ENCODE data around the gene CNTN1.

CNTN1 gene

DNA sequence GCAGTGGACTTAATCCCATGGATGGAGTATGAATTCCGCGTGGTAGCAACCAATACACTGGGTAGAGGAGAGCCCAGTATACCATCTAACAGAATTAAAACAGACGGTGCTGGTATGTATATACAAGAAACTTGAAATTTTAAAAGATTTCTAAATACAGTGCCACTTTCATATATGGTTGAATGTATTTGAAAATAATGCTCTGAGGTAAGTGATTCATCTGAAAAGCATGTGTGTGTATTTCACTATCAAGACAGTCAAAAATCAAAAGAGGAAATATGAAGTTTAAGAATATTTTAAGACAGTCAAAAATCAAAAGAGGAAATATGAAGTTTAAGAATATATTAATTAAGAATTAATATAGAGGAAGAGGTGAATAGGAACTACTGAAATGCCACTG lies 300.9 kb downstream of the CNTN1 start:
- ATAC-seq (ENCODE audit: insufficient read depth, low read depth): no peak
- Histone ChIP-seq H3K36me3 (ENCODE audit: insufficient read depth, low read length) (no peaks in the 10 kb centered on the region), H3K27ac (ENCODE audit: low read length) (no peak overlapping the region), H2AFZ (ENCODE audit: low read depth, low read length) (no peak overlapping the region), H3K4me3 (ENCODE audit: low read depth in 1 of 2, low read length in 2 of 2) (no peak overlapping the region), H3K4me1 (ENCODE audit: insufficient read depth, low read length) (no peaks in the 10 kb centered on the region), H3K27me3 (ENCODE audit: insufficient read depth, low read length, poor library complexity) (no peaks in the 10 kb centered on the region), H3K4me2 (ENCODE audit: insufficient read depth, low read length) (no peak overlapping the region), H4K20me1 (ENCODE audit: insufficient read depth, low read length) (no peaks in the 10 kb centered on the region), H3K79me2 (ENCODE audit: insufficient read depth, low read length) (no peaks in the 10 kb centered on the region), H3K9ac (ENCODE audit: low read depth, low read length) (no peak overlapping the region), H3K9me3 (ENCODE audit: insufficient read depth, low read length, severe bottlenecking) (no peaks in the 10 kb centered on the region)
- no peak for DNase-seq
- no peak for TF ChIP-seq EZH2 (IDR thresholded peaks at IDR 0.05; ENCODE audit: borderline replicate concordance, low read depth, low read length, severe bottlenecking)
- TF ChIP-seq, protein P1, sequence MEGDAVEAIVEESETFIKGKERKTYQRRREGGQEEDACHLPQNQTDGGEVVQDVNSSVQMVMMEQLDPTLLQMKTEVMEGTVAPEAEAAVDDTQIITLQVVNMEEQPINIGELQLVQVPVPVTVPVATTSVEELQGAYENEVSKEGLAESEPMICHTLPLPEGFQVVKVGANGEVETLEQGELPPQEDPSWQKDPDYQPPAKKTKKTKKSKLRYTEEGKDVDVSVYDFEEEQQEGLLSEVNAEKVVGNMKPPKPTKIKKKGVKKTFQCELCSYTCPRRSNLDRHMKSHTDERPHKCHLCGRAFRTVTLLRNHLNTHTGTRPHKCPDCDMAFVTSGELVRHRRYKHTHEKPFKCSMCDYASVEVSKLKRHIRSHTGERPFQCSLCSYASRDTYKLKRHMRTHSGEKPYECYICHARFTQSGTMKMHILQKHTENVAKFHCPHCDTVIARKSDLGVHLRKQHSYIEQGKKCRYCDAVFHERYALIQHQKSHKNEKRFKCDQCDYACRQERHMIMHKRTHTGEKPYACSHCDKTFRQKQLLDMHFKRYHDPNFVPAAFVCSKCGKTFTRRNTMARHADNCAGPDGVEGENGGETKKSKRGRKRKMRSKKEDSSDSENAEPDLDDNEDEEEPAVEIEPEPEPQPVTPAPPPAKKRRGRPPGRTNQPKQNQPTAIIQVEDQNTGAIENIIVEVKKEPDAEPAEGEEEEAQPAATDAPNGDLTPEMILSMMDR (IDR thresholded peaks at IDR 0.05; ENCODE audit: borderline replicate concordance, extremely low read depth, low read length, poor library complexity, severe bottlenecking): no peak

DNA sequence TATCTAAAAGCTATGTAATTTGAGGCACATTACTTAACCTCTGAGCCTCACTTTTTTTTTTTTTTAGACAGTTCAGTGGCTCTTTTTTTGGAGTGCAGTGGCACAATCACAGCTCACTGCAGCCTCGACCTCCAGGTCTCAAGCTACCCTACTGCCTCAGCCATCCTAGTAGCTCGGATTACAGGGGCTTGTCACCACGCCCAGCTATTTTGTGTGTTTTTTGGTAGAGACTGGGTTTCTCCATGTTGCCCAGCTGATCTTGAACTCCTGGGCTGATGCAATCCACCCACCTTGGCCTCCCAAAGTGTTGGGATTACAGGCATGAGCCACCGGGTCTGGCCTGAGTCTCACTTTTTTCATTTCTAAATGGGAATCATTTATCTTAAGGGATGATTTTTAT lies 303.9 kb downstream of the CNTN1 start:
- ATAC-seq (ENCODE audit: insufficient read depth, low read depth): no peak
- TF ChIP-seq, protein P1 (IDR thresholded peaks at IDR 0.05; ENCODE audit: borderline replicate concordance, extremely low read depth, low read length, poor library complexity, severe bottlenecking): no peak
- TF ChIP-seq EZH2 (IDR thresholded peaks at IDR 0.05; ENCODE audit: borderline replicate concordance, low read depth, low read length, severe bottlenecking): no peak
- no peaks in the 10 kb centered on the region for H3K4me1 ChIP-seq (ENCODE audit: insufficient read depth, low read length)
- no peak overlapping the region for H2AFZ ChIP-seq (ENCODE audit: low read depth, low read length)
- no peaks in the 10 kb centered on the region for H4K20me1 ChIP-seq (ENCODE audit: insufficient read depth, low read length)
- no peak overlapping the region for H3K4me3 ChIP-seq (ENCODE audit: low read depth in 1 of 2, low read length in 2 of 2)
- no peak overlapping the region for H3K27ac ChIP-seq (ENCODE audit: low read length)
- no peaks in the 10 kb centered on the region for H3K9me3 ChIP-seq (ENCODE audit: insufficient read depth, low read length, severe bottlenecking)
- no peak overlapping the region for H3K9ac ChIP-seq (ENCODE audit: low read depth, low read length)
- no peaks in the 10 kb centered on the region for H3K36me3 ChIP-seq (ENCODE audit: insufficient read depth, low read length)
- H3K79me2 ChIP-seq (ENCODE audit: insufficient read depth, low read length): no peaks in the 10 kb centered on the region
- no peak for DNase-seq
- H3K4me2 ChIP-seq (ENCODE audit: insufficient read depth, low read length): no peak overlapping the region
- H3K27me3 ChIP-seq (ENCODE audit: insufficient read depth, low read length, poor library complexity): no peaks in the 10 kb centered on the region

DNA sequence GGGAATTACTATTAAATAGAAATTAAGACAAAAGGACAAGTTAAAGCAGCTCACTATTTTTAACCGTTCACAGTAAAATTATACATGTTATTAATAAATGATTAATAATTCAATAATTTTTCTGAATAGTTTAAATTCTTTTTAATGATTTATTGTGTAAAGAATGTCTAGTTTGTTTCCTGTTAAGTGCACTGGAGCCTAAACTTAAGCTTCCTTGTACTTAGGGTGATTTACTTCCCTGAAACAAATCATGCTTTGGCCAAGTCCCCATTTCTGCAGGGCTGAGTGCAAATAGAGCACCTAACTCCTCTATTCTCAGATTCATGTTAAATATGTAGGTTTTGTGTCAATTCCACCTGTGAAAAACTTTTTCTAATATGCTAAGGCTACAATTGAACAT lies 307.0 kb downstream of the CNTN1 start:
- H3K27ac ChIP-seq (ENCODE audit: low read length): no peak overlapping the region
- H2AFZ ChIP-seq (ENCODE audit: low read depth, low read length): no peak overlapping the region
- no peaks in the 10 kb centered on the region for H4K20me1 ChIP-seq (ENCODE audit: insufficient read depth, low read length)
- no peaks in the 10 kb centered on the region for H3K36me3 ChIP-seq (ENCODE audit: insufficient read depth, low read length)
- no peaks in the 10 kb centered on the region for H3K4me1 ChIP-seq (ENCODE audit: insufficient read depth, low read length)
- no peaks in the 10 kb centered on the region for H3K79me2 ChIP-seq (ENCODE audit: insufficient read depth, low read length)
- TF ChIP-seq, protein P1 (IDR thresholded peaks at IDR 0.05; ENCODE audit: borderline replicate concordance, extremely low read depth, low read length, poor library complexity, severe bottlenecking): no peak
- TF ChIP-seq EZH2 (IDR thresholded peaks at IDR 0.05; ENCODE audit: borderline replicate concordance, low read depth, low read length, severe bottlenecking): no peak
- no peak overlapping the region for H3K9ac ChIP-seq (ENCODE audit: low read depth, low read length)
- DNase-seq (no peak), ATAC-seq (ENCODE audit: insufficient read depth, low read depth) (no peak)
- H3K4me3 ChIP-seq (ENCODE audit: low read depth in 1 of 2, low read length in 2 of 2): no peak overlapping the region
- no peak overlapping the region for H3K4me2 ChIP-seq (ENCODE audit: insufficient read depth, low read length)
- H3K27me3 ChIP-seq (ENCODE audit: insufficient read depth, low read length, poor library complexity): no peaks in the 10 kb centered on the region
- H3K9me3 ChIP-seq (ENCODE audit: insufficient read depth, low read length, severe bottlenecking): peaks cover 1% of the 10 kb centered on the region

DNA sequence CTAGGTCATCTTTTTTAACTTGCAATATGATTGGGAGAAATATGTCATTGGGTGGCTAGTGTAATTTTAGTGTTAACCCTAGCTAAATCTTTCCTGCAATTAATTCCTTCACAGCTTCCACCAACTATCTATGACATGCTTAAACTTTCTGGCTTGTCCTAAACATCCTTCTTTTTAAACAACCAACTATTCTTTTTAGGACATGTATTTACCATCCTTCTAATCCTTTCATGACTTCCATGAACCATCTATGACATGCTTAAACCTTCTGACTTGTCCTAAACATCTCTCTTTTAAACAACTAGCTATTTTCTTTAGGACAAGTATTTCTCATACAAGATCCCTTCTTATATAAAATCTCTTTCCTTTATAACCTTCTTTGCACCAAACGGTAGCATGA lies 316.2 kb downstream of the CNTN1 start:
- ATAC-seq (ENCODE audit: insufficient read depth, low read depth) (no peak), DNase-seq (no peak)
- H3K27ac ChIP-seq (ENCODE audit: low read length): no peak overlapping the region

More for the DNA sequence above, 316.2 kb downstream of the CNTN1 start:
- peaks cover 45% of the 10 kb centered on the region for H3K9me3 ChIP-seq (ENCODE audit: insufficient read depth, low read length, severe bottlenecking)
- H3K27me3 ChIP-seq (ENCODE audit: insufficient read depth, low read length, poor library complexity): no peaks in the 10 kb centered on the region
- no peak overlapping the region for H3K4me3 ChIP-seq (ENCODE audit: low read depth in 1 of 2, low read length in 2 of 2)
- no peak overlapping the region for H2AFZ ChIP-seq (ENCODE audit: low read depth, low read length)
- no peaks in the 10 kb centered on the region for H3K4me1 ChIP-seq (ENCODE audit: insufficient read depth, low read length)
- no peaks in the 10 kb centered on the region for H3K79me2 ChIP-seq (ENCODE audit: insufficient read depth, low read length)
- H3K9ac ChIP-seq (ENCODE audit: low read depth, low read length): no peak overlapping the region
- TF ChIP-seq, protein P1 (IDR thresholded peaks at IDR 0.05; ENCODE audit: borderline replicate concordance, extremely low read depth, low read length, poor library complexity, severe bottlenecking): no peak
- TF ChIP-seq EZH2 (IDR thresholded peaks at IDR 0.05; ENCODE audit: borderline replicate concordance, low read depth, low read length, severe bottlenecking): no peak
- H3K36me3 ChIP-seq (ENCODE audit: insufficient read depth, low read length): no peaks in the 10 kb centered on the region
- H4K20me1 ChIP-seq (ENCODE audit: insufficient read depth, low read length): no peaks in the 10 kb centered on the region
- H3K4me2 ChIP-seq (ENCODE audit: insufficient read depth, low read length): no peak overlapping the region

All from DND-41 (cell line).